Erythroblast (primary cell): ENCODE measurements around the gene GRAPL.
A peak's percentile ranks its signal among the peaks of the same experiment; 100 is the strongest.
"Not testable (repeated sequence)": the region's sequence is repeated elsewhere in the genome, so short reads cannot be mapped to it uniquely, and the experiment has no call there.

Experiments used
- GATA1 ChIP-seq: IDR thresholded peaks from 2 replicates; pipeline ENCODE4 v1.6.1; 2011; ENCODE audit warnings: low read depth, mild to moderate bottlenecking, control low read depth, low read length, moderate library complexity
- POLR2A ChIP-seq: IDR thresholded peaks from 2 replicates; pipeline ENCODE4 v1.6.1; 2011; ENCODE audit warnings: mild to moderate bottlenecking, low read length

GRCh38 chr17:19112459-19112826 lies 14.9 kb upstream of the GRAPL start:
- TF ChIP-seq POLR2A = peak; percentile 28
- TF ChIP-seq GATA1 = not testable (repeated sequence)
